ENCODE results near the gene APOL5. TPM values are rescaled to one million over a fixed set of nuclear protein-coding genes. Genes with fewer than 3 reads are reported as not detected.

APOL5 gene
- polyA plus RNA-seq, 1 of the 3 experiments (the other 2 are of a cell fraction): not detected

GRCh38 chr22:35766654-35767580 lies 49.2 kb downstream of the APOL5 start (continued):
- TF ChIP-seq REST (IDR thresholded peaks at IDR 0.05; ENCODE audit: low read depth, low read length) (no peak), FOXM1 (IDR thresholded peaks at IDR 0.05; ENCODE audit: low read depth) (no peak), TAF1 (IDR thresholded peaks at IDR 0.05; ENCODE audit: borderline replicate concordance, low read depth, low read length) (no peak), SIN3A (IDR thresholded peaks at IDR 0.05; ENCODE audit: borderline replicate concordance, low read depth, low read length) (no peak)

- H3K36me3 ChIP-seq (replicated peaks in 1 of 2; ENCODE audit: control insufficient read depth in 1 of 2, insufficient read depth in 2 of 2, low read length in 1 of 2): peaks cover 27 to 40% of the 10 kb centered on the region in 2 experiments
- TF ChIP-seq SIN3A (IDR thresholded peaks at IDR 0.05; ENCODE audit: borderline replicate concordance, low read depth, low read length) (no peak), ZBTB33 (IDR thresholded peaks at IDR 0.05; ENCODE audit: borderline replicate concordance, low read depth) (no peak), MAX (IDR thresholded peaks at IDR 0.05; ENCODE audit: low read depth) (no peak), EP300 (IDR thresholded peaks at IDR 0.05; ENCODE audit: borderline replicate concordance in 1 of 2, low read depth in 1 of 2, low read length in 1 of 2) (no peak), GABPA (IDR thresholded peaks at IDR 0.05; ENCODE audit: low read depth) (no peak), IRF3 (IDR thresholded peaks at IDR 0.05; ENCODE audit: low read depth, low read length) (no peak), FOXJ3 (CRISPR knock-in tag; IDR thresholded peaks at IDR 0.05) (no peak), RXRA (IDR thresholded peaks at IDR 0.05; ENCODE audit: borderline replicate concordance, low read depth) (no peak), NRF1 (IDR thresholded peaks at IDR 0.05; ENCODE audit: low read depth, low read length) (no peak)
- no peak overlapping the region for H2AFZ ChIP-seq (ENCODE audit: low read depth)
- H3K27me3 ChIP-seq (ENCODE audit: insufficient read depth): no peaks in the 10 kb centered on the region
- H4K20me1 ChIP-seq (ENCODE audit: insufficient read depth): 0 out of 2 replicates have a peak, but pooled peaks cover under 1% of the 10 kb centered on the region
- H3K4me2 ChIP-seq: no peak overlapping the region
- H3K9ac ChIP-seq: no peak overlapping the region
- no peak overlapping the region for H3K4me3 ChIP-seq (ENCODE audit: low read depth in 2 of 2, low read length in 1 of 2)
- peaks cover 0 to 4% of the 10 kb centered on the region in 2 experiments; a peak in 1 of 4 replicates for H3K4me1 ChIP-seq (ENCODE audit: control insufficient read depth in 1 of 2, insufficient read depth in 2 of 2, low read depth in 1 of 2, low read length in 1 of 2)
- no peaks in the 10 kb centered on the region for H3K9me2 ChIP-seq
- no peak overlapping the region for H3K27ac ChIP-seq (ENCODE audit: low read depth in 2 of 2, low read length in 1 of 2)
- CTCF ChIA-PET: interaction anchor here (0.7 to 1.6 kb wide), 2 partner anchors 9 to 72 kb away, joined by 3 to 6 read pairs; no protein-coding TSS in a partner anchor
- POLR2A ChIA-PET: no interaction called here
- H3K79me2 ChIP-seq (ENCODE audit: insufficient read depth): peaks cover 33% of the 10 kb centered on the region; the same call in 1 of the 2 replicates
- peaks cover 12% of the 10 kb centered on the region for H3F3A ChIP-seq (replicated peaks; ENCODE audit: insufficient read depth)
- no peaks in the 10 kb centered on the region for H3K9me3 ChIP-seq
- no peak for DNase-seq
These were observed 52.3 kb downstream of the APOL5 start for GRCh38 chr22:35769974-35770373.
